Keratinocyte (primary cell): ENCODE measurements around the gene CMSS1. TPM values are rescaled to one million over a fixed set of nuclear protein-coding genes. Genes with fewer than 3 reads are reported as not detected.

ENCODE experiments used
- DNase-seq: peaks from one replicate; pipeline ENCODE4 v3.0.0-alpha.2; 2011; ENCODE audit warnings: low read depth, missing footprints, low spot score
- FAIRE-seq: peaks from 2 replicates; lab custom pipeline; 2011; peaks lifted over from hg19 to GRCh38; lab: Jason Lieb, UNC
- H2AFZ ChIP-seq: 2 replicates; pipeline ENCODE4 v1.6.0; 2012; ENCODE audit warnings: low read length, control low read depth, inconsistent platforms; ENCODE audit not compliant: control insufficient read depth
- H3K27ac ChIP-seq: 2 replicates; pipeline ENCODE4 v1.5.1; 2011; ENCODE audit warnings: low read length; ENCODE audit not compliant: control insufficient read depth, insufficient read depth
- H3K27me3 ChIP-seq: 3 replicates; pipeline ENCODE4 v1.6.0; 2011; ENCODE audit warnings: low read length; ENCODE audit not compliant: control insufficient read depth, insufficient read depth; ENCODE audit errors: extremely low read depth
- H3K36me3 ChIP-seq, 2 experiments: 2 replicates in 1 of 2; 3 replicates in 1 of 2; pipeline ENCODE4 v1.5.1; 2011; ENCODE audit warnings: low read length in 2 of 2, mild to moderate bottlenecking in 1 of 2; ENCODE audit not compliant: control insufficient read depth in 2 of 2, insufficient read depth in 2 of 2; ENCODE audit errors: extremely low read depth in 1 of 2
- H3K4me1 ChIP-seq: 3 replicates; pipeline ENCODE4 v1.5.1; 2011; ENCODE audit warnings: low read length; ENCODE audit not compliant: control insufficient read depth, insufficient read depth; ENCODE audit errors: extremely low read depth
- H3K4me2 ChIP-seq: 3 replicates; pipeline ENCODE4 v1.6.0; 2011; ENCODE audit warnings: low read depth, low read length; ENCODE audit not compliant: control insufficient read depth, insufficient read depth; ENCODE audit errors: extremely low read depth
- H3K4me3 ChIP-seq, 3 experiments: fragments of 200-600 bp in 1 of 3; sonication (generic) in 1 of 3; 2 replicates in 2 of 3; 3 replicates in 1 of 3; pipeline ENCODE4 v1.5.1; 2011 to 2016; ENCODE audit warnings: low read length in 3 of 3, mild to moderate bottlenecking in 3 of 3, control low read depth in 2 of 3, inconsistent platforms in 1 of 3, low read depth in 1 of 3, mixed read lengths in 1 of 3, mixed run types in 1 of 3, moderate library complexity in 1 of 3; ENCODE audit not compliant: control insufficient read depth in 2 of 3, insufficient read depth in 2 of 3; ENCODE audit errors: extremely low read depth in 1 of 3
- H3K79me2 ChIP-seq: 2 replicates; pipeline ENCODE4 v1.6.0; 2012; ENCODE audit warnings: low read length; ENCODE audit not compliant: control insufficient read depth, insufficient read depth
- H3K9ac ChIP-seq: 3 replicates; pipeline ENCODE4 v1.6.0; 2011; ENCODE audit warnings: low read length; ENCODE audit not compliant: control insufficient read depth, insufficient read depth; ENCODE audit errors: extremely low read depth
- H3K9me1 ChIP-seq: 3 replicates; pipeline ENCODE4 v1.6.0; 2011; ENCODE audit warnings: low read length; ENCODE audit not compliant: control insufficient read depth, insufficient read depth; ENCODE audit errors: extremely low read depth
- H3K9me3 ChIP-seq: 2 replicates; pipeline ENCODE4 v1.5.1; 2012; ENCODE audit warnings: low read depth, low read length; ENCODE audit not compliant: control insufficient read depth
- H4K20me1 ChIP-seq: 3 replicates; pipeline ENCODE4 v1.6.0; 2011; ENCODE audit warnings: low read length; ENCODE audit not compliant: control insufficient read depth, insufficient read depth; ENCODE audit errors: extremely low read depth
- CTCF ChIP-seq, 3 experiments: IDR thresholded peaks in 1 of 3; conservative IDR thresholded peaks in 1 of 3; optimal IDR thresholded peaks in 1 of 3; 2 replicates in 2 of 3; 3 replicates in 1 of 3; pipeline versions ENCODE3 to v1.5.1; 2011; ENCODE audit warnings: low read length in 3 of 3, mild to moderate bottlenecking in 3 of 3, moderate library complexity in 2 of 3, control low read depth in 1 of 3, inconsistent platforms in 1 of 3; ENCODE audit not compliant: insufficient read depth in 2 of 3; ENCODE audit errors: extremely low read depth in 1 of 3
- EZH2 ChIP-seq: IDR thresholded peaks from one replicate; pipeline ENCODE4 v1.6.1; 2012; ENCODE audit warnings: inconsistent platforms, mild to moderate bottlenecking, low read length, moderate library complexity
- dilution Hi-C: fragments of 300-500 bp; cut with MboI; formaldehyde crosslinking; loops from one replicate; pipeline ENCODE4 v1.7.0; 2020; ENCODE audit warnings: low sequenced_read_pairs; ENCODE audit not compliant: extremely low pct_ligation_motif_present
- polyA plus RNA-seq, 5 experiments: library from polyadenylated mRNA; depleted of rRNA in 3 of 5; stranded (reverse) in 3 of 5; stranded (forward) in 1 of 5; unstranded in 1 of 5; fragments of >200 nt; gene quantifications; 1 replicate in 1 of 5; 2 replicates in 3 of 5; 3 replicates in 1 of 5; pipeline versions ENCODE4 v1.2.1 to v1.2.3, GENCODE V29; 2011 to 2012; ENCODE audit warnings: missing spikeins in 2 of 5, low read depth in 1 of 5, low replicate concordance in 1 of 5

CMSS1 gene
- polyA plus RNA-seq, 1 donor (not counting 4 experiments of a cell fraction or from before 2014, with no cell fraction given), result 37.2 TPM

GRCh38 chr3:100140976-100141375 is 323.3 kb downstream of the CMSS1 start:
- H3K4me1 ChIP-seq, result no peaks in the 10 kb centered on the region
- H4K20me1 ChIP-seq, result no peaks in the 10 kb centered on the region
- no peak overlapping the region for H3K4me2 ChIP-seq
- no peaks in the 10 kb centered on the region for H3K9me1 ChIP-seq
- no peak overlapping the region for H3K27ac ChIP-seq
- H3K9ac ChIP-seq, result no peak overlapping the region
- no peaks in the 10 kb centered on the region for H3K79me2 ChIP-seq
- FAIRE-seq (no peak), DNase-seq (no peak)
- H3K36me3 ChIP-seq, result no peaks in the 10 kb centered on the region
- dilution Hi-C loops, result no loop called here
- H3K9me3 ChIP-seq, result no peaks in the 10 kb centered on the region
- H3K27me3 ChIP-seq, result no peaks in the 10 kb centered on the region
- no peak overlapping the region for H3K4me3 ChIP-seq
- H2AFZ ChIP-seq, result no peak overlapping the region
- TF ChIP-seq EZH2, result no peak
- no peak for TF ChIP-seq CTCF (optimal IDR thresholded peaks at IDR 0.05 in 1 of 3, IDR thresholded peaks at IDR 0.05 in 1 of 3, conservative IDR thresholded peaks at IDR 0.05 in 1 of 3; ENCODE audit: extremely low read depth in 1 of 3, insufficient read depth in 2 of 3, low read length in 3 of 3)

- H3K79me2 ChIP-seq, result no peaks in the 10 kb centered on the region
- DNase-seq (no peak), FAIRE-seq (no peak)
- H3K9me3 ChIP-seq, result no peaks in the 10 kb centered on the region
- no peaks in the 10 kb centered on the region for H4K20me1 ChIP-seq
- no peak overlapping the region for H2AFZ ChIP-seq
- no peaks in the 10 kb centered on the region for H3K27me3 ChIP-seq
- H3K9me1 ChIP-seq, result no peaks in the 10 kb centered on the region
- dilution Hi-C loops, result no loop called here
- H3K36me3 ChIP-seq, result no peaks in the 10 kb centered on the region
- no peaks in the 10 kb centered on the region for H3K4me1 ChIP-seq
- H3K4me3 ChIP-seq, result no peak overlapping the region
- H3K27ac ChIP-seq, result no peak overlapping the region
- H3K4me2 ChIP-seq, result no peak overlapping the region
- no peak overlapping the region for H3K9ac ChIP-seq
- TF ChIP-seq CTCF (optimal IDR thresholded peaks at IDR 0.05 in 1 of 3, IDR thresholded peaks at IDR 0.05 in 1 of 3, conservative IDR thresholded peaks at IDR 0.05 in 1 of 3; ENCODE audit: extremely low read depth in 1 of 3, insufficient read depth in 2 of 3, low read length in 3 of 3) (no peak), EZH2 (no peak)
Observed at GRCh38 chr3:100141586-100141985, 323.9 kb downstream of the CMSS1 start.
